HepG2 (cell line): ENCODE results near the gene COBLL1. TPM values are rescaled to one million over a fixed set of nuclear protein-coding genes. Genes with fewer than 3 reads are reported as not detected.

Experiments used
- ATAC-seq: fragments of 200-7000 bp; cut with Tn5 transposase; 3 replicates; pipeline ENCODE4 v1.9.1; 2020; ENCODE audit warnings: mild to moderate bottlenecking, moderate library complexity
- BruUV-seq: library from RNA; stranded (reverse); fragments of 400-500 nt; replicated peaks from 2 replicates; lab custom pipeline; 2021; lab: Mats Ljungman, UMichigan
- CTCF ChIA-PET: fragments of 300-600 bp; formaldehyde crosslinking; extraction: SDS; loops from one replicate; lab custom pipeline; 2021; ENCODE audit warnings: low total read pairs, inconsistent platforms, low intra/inter-chr PET ratio; lab: Yijun Ruan, JAX
- POLR2A ChIA-PET: fragments of 350-600 bp; sonication (Branson Sonifier 250); formaldehyde crosslinking; loops from one replicate; lab custom pipeline; 2020; ENCODE audit warnings: antibody characterized with exemption, inconsistent platforms; lab: Yijun Ruan, JAX
- DNase-seq: peaks from one replicate; pipeline ENCODE4 v3.0.0-alpha.2; 2015; ENCODE audit warnings: low spot score
- FAIRE-seq: peaks from 3 replicates; lab custom pipeline; 2011; peaks lifted over from hg19 to GRCh38; lab: Jason Lieb, UNC
- H2AFZ ChIP-seq: one replicate; pipeline ENCODE4 v1.6.1; 2011; ENCODE audit warnings: low read length, inconsistent platforms
- H3K27ac ChIP-seq: fragments of 300-600 bp; 3 replicates; pipeline ENCODE4 v1.8.0; 2011; ENCODE audit warnings: mixed run types, mild to moderate bottlenecking, mixed read lengths, low read length, inconsistent platforms; ENCODE audit not compliant: insufficient read depth; ENCODE audit errors: extremely low read length
- H3K27me3 ChIP-seq, 2 experiments: fragments of 200-600 bp in 1 of 2; 2 replicates in 1 of 2; 3 replicates in 1 of 2; pipeline versions ENCODE4 v1.6.0 to v1.8.0; 2011; ENCODE audit warnings: low read length in 2 of 2, mild to moderate bottlenecking in 2 of 2, moderate library complexity in 2 of 2, inconsistent platforms in 1 of 2; ENCODE audit not compliant: insufficient read depth in 2 of 2, control insufficient read depth in 1 of 2
- H3K36me3 ChIP-seq, 2 experiments: fragments of 200-600 bp in 1 of 2; replicated peaks in 1 of 2; 2 replicates in 1 of 2; 3 replicates in 1 of 2; pipeline versions ENCODE4 v1.5.1 to v1.8.0; 2011; ENCODE audit warnings: low read length in 2 of 2, inconsistent platforms in 1 of 2; ENCODE audit not compliant: insufficient read depth in 2 of 2, control insufficient read depth in 1 of 2
- H3K4me1 ChIP-seq: 2 replicates; pipeline ENCODE4 v1.5.1; 2012; ENCODE audit warnings: low read length, inconsistent platforms; ENCODE audit not compliant: insufficient read depth
- H3K4me2 ChIP-seq: 2 replicates; pipeline ENCODE4 v1.6.0; 2011; ENCODE audit warnings: low read depth, low read length, inconsistent platforms
- H3K4me3 ChIP-seq, 3 experiments: fragments of 200-600 bp in 1 of 3; sonication (generic), shearing (Covaris generic) in 1 of 3; replicated peaks in 1 of 3; 2 replicates each; pipeline ENCODE4 v1.5.1; 2011 to 2016; ENCODE audit warnings: low read length in 3 of 3, inconsistent platforms in 2 of 3, low read depth in 2 of 3, mild to moderate bottlenecking in 2 of 3, control low read depth in 1 of 3, mixed read lengths in 1 of 3; ENCODE audit not compliant: insufficient read depth in 1 of 3
- H3K79me2 ChIP-seq: one replicate; pipeline ENCODE4 v1.6.1; 2011; ENCODE audit warnings: low read length, inconsistent platforms; ENCODE audit not compliant: insufficient read depth
- H3K9ac ChIP-seq: 2 replicates; pipeline ENCODE4 v1.6.0; 2011; ENCODE audit warnings: mild to moderate bottlenecking, low read depth, low read length, inconsistent platforms; ENCODE audit not compliant: insufficient read depth
- H3K9me3 ChIP-seq: 2 replicates; pipeline ENCODE4 v1.5.1; 2012; ENCODE audit warnings: mild to moderate bottlenecking, low read length
- H4K20me1 ChIP-seq: 2 replicates; pipeline ENCODE4 v1.6.0; 2011; ENCODE audit warnings: inconsistent platforms, mild to moderate bottlenecking, low read length, moderate library complexity; ENCODE audit not compliant: insufficient read depth
- MAFK ChIP-seq, 2 experiments: IDR thresholded peaks in 1 of 2; conservative IDR thresholded peaks in 1 of 2; 2 replicates each; pipeline ENCODE4 v1.6.1; 2011; ENCODE audit warnings: improper control_type of control experiment in 2 of 2, low read length in 2 of 2
- MIXL1 ChIP-seq: IDR thresholded peaks from 2 replicates; pipeline ENCODE4 v1.6.1; 2016
- MYC ChIP-seq: sonication (generic); formaldehyde crosslinking; IDR thresholded peaks from 2 replicates; pipeline ENCODE4 v1.9.0; 2021; ENCODE audit warnings: missing genetic modification reagents, borderline replicate concordance
- NCOR1 ChIP-seq: fragments of 200-600 bp; sonication (generic); IDR thresholded peaks from 2 replicates; pipeline ENCODE4 v1.7.0; 2017; ENCODE audit warnings: antibody characterized with exemption, low read length, borderline replicate concordance
- RBM22 ChIP-seq: fragments of 200-400 bp; formaldehyde crosslinking; optimal IDR thresholded peaks from 2 replicates; pipeline ENCODE3; 2017; ENCODE audit warnings: mild to moderate bottlenecking, low read length, moderate library complexity
- ZNF839 ChIP-seq: sonication (generic); formaldehyde crosslinking; IDR thresholded peaks from 2 replicates; pipeline ENCODE4 v1.4.0; 2020; ENCODE audit warnings: missing genetic modification reagents, mild to moderate bottlenecking, borderline replicate concordance
- WGBS: methylation state at CpG from one replicate; pipeline ENCODE4 v1.1.6; 2017; ENCODE audit warnings: low lambda C conversion rate; 5-methylcytosine and 5-hydroxymethylcytosine counted together
- in situ Hi-C: cut with HindIII; loops from 2 replicates; pipeline ENCODE4 v1.10.0; 2017; ENCODE audit warnings: low pct_unique_long_range_greater_than_20kb; ENCODE audit not compliant: extremely low pct_ligation_motif_present
- intact Hi-C: fragments of 100-400 bp; cut with micrococcal nuclease; formaldehyde crosslinking; loops from one replicate; pipeline ENCODE4 v1.10.0; 2022; ENCODE audit not compliant: unreplicated experiment
- polyA plus RNA-seq, 8 experiments: library from polyadenylated mRNA; depleted of rRNA in 3 of 8; stranded (reverse) in 7 of 8; unstranded in 1 of 8; fragments of >200 nt; fragmentation: Illumina TruSeq in 4 of 8; extraction: Trizol in 4 of 8; gene quantifications; 2 replicates each; pipeline versions ENCODE4 v1.2.1 to v1.2.3, GENCODE V29; 2011 to 2016; ENCODE audit warnings: low read depth in 4 of 8, missing spikeins in 1 of 8, mixed read lengths in 1 of 8; ENCODE audit not compliant: insufficient read depth in 1 of 8
- total RNA-seq, 5 experiments: library from RNA; depleted of rRNA; stranded (reverse); fragments of >200 nt; fragmentation: Illumina TruSeq; extraction: Trizol; gene quantifications; 2 replicates each; pipeline ENCODE4 v1.2.3, GENCODE V29; 2016; ENCODE audit warnings: low read depth in 1 of 5
- TF ChIP-seq, protein P1 (sequence below): sonication (generic); formaldehyde crosslinking; IDR thresholded peaks from 2 replicates; pipeline ENCODE4 v1.4.0; 2020; ENCODE audit warnings: low read depth, missing genetic modification reagents
- TF ChIP-seq, protein P2 (sequence below): sonication (generic); formaldehyde crosslinking; IDR thresholded peaks from 2 replicates; pipeline ENCODE4 v1.5.1; 2020; ENCODE audit warnings: missing genetic modification reagents, mild to moderate bottlenecking, borderline replicate concordance
- TF ChIP-seq, protein P3 (sequence below): sonication (generic); formaldehyde crosslinking; IDR thresholded peaks from 2 replicates; pipeline ENCODE4 v1.4.0; 2020; ENCODE audit warnings: missing genetic modification reagents
- TF ChIP-seq, protein P4 (sequence below): sonication (generic); formaldehyde crosslinking; IDR thresholded peaks from 2 replicates; pipeline ENCODE4 v1.4.0; 2020; ENCODE audit warnings: mild to moderate bottlenecking, missing genetic modification reagents
- TF ChIP-seq, protein P5 (sequence below): sonication (generic); formaldehyde crosslinking; IDR thresholded peaks from 2 replicates; pipeline ENCODE4 v1.4.0; 2020; ENCODE audit warnings: mild to moderate bottlenecking, missing genetic modification reagents

COBLL1 gene
- total and polyA plus RNA-seq, 2 of the 13 experiments (the other 11 are each of a cell fraction or from before 2014, with no cell fraction given) = 32.6 to 86.8 TPM

DNA sequence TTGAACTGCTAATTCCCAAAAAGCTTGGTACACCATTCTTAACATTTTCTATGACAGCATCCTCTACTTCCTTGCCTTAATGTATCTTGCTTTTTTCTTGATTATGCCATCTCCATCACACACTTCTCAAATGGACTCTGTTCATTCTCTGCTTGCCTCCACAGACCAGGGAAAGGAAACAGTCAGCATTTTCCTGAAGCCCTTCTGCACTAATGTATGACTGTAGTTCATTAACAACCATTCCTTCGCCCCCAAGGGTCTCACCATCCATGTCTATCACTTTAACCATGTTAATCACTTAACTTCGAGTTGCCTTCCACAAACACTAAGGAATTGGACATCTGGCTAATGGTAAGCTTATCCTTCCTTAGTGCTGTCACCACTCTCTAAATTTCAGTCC lies 54.8 kb downstream of the COBLL1 start:
- CTCF ChIA-PET = no interaction called here
- H3K4me2 ChIP-seq = no peak overlapping the region
- ATAC-seq (no peak), FAIRE-seq (no peak), DNase-seq (no peak)
- no peak overlapping the region for H2AFZ ChIP-seq
- BruUV-seq = no TSS peak
- H4K20me1 ChIP-seq = no peaks in the 10 kb centered on the region
- no peak overlapping the region for H3K9ac ChIP-seq
- peaks cover 9% of the 10 kb centered on the region for H3K4me1 ChIP-seq
- H3K27me3 ChIP-seq = no peaks in the 10 kb centered on the region
- no peak overlapping the region for H3K27ac ChIP-seq
- H3K9me3 ChIP-seq = no peaks in the 10 kb centered on the region
- peaks cover 1 to 2% of the 10 kb centered on the region in 2 experiments; a peak in 2 of 5 replicates for H3K36me3 ChIP-seq
- H3K79me2 ChIP-seq = peaks cover 88% of the 10 kb centered on the region
- intact Hi-C loops = no loop called here
- H3K4me3 ChIP-seq = no peak overlapping the region
- POLR2A ChIA-PET = no interaction called here
- 91% methylated on average over 2 of the region's 2 CpGs for WGBS
- in situ Hi-C loops = no loop called here
- TF ChIP-seq MAFK (conservative IDR thresholded peaks at IDR 0.05 in 1 of 2, IDR thresholded peaks at IDR 0.05 in 1 of 2; ENCODE audit: low read length in 2 of 2) = peak; percentile 73 to 83
- TF ChIP-seq, protein P1, sequence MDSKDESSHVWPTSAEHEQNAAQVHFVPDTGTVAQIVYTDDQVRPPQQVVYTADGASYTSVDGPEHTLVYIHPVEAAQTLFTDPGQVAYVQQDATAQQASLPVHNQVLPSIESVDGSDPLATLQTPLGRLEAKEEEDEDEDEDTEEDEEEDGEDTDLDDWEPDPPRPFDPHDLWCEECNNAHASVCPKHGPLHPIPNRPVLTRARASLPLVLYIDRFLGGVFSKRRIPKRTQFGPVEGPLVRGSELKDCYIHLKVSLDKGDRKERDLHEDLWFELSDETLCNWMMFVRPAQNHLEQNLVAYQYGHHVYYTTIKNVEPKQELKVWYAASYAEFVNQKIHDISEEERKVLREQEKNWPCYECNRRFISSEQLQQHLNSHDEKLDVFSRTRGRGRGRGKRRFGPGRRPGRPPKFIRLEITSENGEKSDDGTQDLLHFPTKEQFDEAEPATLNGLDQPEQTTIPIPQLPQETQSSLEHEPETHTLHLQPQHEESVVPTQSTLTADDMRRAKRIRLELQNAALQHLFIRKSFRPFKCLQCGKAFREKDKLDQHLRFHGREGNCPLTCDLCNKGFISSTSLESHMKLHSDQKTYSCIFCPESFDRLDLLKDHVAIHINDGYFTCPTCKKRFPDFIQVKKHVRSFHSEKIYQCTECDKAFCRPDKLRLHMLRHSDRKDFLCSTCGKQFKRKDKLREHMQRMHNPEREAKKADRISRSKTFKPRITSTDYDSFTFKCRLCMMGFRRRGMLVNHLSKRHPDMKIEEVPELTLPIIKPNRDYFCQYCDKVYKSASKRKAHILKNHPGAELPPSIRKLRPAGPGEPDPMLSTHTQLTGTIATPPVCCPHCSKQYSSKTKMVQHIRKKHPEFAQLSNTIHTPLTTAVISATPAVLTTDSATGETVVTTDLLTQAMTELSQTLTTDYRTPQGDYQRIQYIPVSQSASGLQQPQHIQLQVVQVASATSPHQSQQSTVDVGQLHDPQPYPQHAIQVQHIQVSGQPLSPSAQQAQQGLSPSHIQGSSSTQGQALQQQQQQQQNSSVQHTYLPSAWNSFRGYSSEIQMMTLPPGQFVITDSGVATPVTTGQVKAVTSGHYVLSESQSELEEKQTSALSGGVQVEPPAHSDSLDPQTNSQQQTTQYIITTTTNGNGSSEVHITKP (CRISPR knock-in tag) = no peak
- no peak for TF ChIP-seq MYC (CRISPR knock-in tag)
- TF ChIP-seq, protein P2, sequence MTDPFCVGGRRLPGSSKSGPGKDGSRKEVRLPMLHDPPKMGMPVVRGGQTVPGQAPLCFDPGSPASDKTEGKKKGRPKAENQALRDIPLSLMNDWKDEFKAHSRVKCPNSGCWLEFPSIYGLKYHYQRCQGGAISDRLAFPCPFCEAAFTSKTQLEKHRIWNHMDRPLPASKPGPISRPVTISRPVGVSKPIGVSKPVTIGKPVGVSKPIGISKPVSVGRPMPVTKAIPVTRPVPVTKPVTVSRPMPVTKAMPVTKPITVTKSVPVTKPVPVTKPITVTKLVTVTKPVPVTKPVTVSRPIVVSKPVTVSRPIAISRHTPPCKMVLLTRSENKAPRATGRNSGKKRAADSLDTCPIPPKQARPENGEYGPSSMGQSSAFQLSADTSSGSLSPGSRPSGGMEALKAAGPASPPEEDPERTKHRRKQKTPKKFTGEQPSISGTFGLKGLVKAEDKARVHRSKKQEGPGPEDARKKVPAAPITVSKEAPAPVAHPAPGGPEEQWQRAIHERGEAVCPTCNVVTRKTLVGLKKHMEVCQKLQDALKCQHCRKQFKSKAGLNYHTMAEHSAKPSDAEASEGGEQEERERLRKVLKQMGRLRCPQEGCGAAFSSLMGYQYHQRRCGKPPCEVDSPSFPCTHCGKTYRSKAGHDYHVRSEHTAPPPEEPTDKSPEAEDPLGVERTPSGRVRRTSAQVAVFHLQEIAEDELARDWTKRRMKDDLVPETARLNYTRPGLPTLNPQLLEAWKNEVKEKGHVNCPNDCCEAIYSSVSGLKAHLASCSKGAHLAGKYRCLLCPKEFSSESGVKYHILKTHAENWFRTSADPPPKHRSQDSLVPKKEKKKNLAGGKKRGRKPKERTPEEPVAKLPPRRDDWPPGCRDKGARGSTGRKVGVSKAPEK (CRISPR knock-in tag) = no peak
- TF ChIP-seq, protein P3, sequence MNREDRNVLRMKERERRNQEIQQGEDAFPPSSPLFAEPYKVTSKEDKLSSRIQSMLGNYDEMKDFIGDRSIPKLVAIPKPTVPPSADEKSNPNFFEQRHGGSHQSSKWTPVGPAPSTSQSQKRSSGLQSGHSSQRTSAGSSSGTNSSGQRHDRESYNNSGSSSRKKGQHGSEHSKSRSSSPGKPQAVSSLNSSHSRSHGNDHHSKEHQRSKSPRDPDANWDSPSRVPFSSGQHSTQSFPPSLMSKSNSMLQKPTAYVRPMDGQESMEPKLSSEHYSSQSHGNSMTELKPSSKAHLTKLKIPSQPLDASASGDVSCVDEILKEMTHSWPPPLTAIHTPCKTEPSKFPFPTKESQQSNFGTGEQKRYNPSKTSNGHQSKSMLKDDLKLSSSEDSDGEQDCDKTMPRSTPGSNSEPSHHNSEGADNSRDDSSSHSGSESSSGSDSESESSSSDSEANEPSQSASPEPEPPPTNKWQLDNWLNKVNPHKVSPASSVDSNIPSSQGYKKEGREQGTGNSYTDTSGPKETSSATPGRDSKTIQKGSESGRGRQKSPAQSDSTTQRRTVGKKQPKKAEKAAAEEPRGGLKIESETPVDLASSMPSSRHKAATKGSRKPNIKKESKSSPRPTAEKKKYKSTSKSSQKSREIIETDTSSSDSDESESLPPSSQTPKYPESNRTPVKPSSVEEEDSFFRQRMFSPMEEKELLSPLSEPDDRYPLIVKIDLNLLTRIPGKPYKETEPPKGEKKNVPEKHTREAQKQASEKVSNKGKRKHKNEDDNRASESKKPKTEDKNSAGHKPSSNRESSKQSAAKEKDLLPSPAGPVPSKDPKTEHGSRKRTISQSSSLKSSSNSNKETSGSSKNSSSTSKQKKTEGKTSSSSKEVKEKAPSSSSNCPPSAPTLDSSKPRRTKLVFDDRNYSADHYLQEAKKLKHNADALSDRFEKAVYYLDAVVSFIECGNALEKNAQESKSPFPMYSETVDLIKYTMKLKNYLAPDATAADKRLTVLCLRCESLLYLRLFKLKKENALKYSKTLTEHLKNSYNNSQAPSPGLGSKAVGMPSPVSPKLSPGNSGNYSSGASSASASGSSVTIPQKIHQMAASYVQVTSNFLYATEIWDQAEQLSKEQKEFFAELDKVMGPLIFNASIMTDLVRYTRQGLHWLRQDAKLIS (CRISPR knock-in tag) = no peak
- TF ChIP-seq MIXL1 (CRISPR knock-in tag) = no peak
- TF ChIP-seq RBM22 = peak; percentile 52
- TF ChIP-seq, protein P4, sequence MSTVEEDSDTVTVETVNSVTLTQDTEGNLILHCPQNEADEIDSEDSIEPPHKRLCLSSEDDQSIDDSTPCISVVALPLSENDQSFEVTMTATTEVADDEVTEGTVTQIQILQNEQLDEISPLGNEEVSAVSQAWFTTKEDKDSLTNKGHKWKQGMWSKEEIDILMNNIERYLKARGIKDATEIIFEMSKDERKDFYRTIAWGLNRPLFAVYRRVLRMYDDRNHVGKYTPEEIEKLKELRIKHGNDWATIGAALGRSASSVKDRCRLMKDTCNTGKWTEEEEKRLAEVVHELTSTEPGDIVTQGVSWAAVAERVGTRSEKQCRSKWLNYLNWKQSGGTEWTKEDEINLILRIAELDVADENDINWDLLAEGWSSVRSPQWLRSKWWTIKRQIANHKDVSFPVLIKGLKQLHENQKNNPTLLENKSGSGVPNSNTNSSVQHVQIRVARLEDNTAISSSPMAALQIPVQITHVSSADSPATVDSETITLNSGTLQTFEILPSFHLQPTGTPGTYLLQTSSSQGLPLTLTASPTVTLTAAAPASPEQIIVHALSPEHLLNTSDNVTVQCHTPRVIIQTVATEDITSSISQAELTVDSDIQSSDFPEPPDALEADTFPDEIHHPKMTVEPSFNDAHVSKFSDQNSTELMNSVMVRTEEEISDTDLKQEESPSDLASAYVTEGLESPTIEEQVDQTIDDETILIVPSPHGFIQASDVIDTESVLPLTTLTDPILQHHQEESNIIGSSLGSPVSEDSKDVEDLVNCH = no peak
- TF ChIP-seq ZNF839 = no peak
- no peak for TF ChIP-seq NCOR1
- TF ChIP-seq, protein P5, sequence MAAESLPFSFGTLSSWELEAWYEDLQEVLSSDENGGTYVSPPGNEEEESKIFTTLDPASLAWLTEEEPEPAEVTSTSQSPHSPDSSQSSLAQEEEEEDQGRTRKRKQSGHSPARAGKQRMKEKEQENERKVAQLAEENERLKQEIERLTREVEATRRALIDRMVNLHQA = no peak
